Fibroblast of lung (primary cell): ENCODE data around the gene MGAT1. TPM values are rescaled to one million over a fixed set of nuclear protein-coding genes. Genes with fewer than 3 reads are reported as not detected.

ENCODE experiments used
- DNase-seq, 2 donors: peaks; one replicate each; pipeline versions ENCODE4 v3.0.0 to v3.0.0-alpha.2; 2010; ENCODE audit warnings: low read depth in 2 of 2
- H2AFZ ChIP-seq: 2 replicates; pipeline ENCODE4 v1.5.1; 2012; ENCODE audit warnings: low read length, control low read depth, inconsistent platforms
- H3K27ac ChIP-seq: 2 replicates; pipeline ENCODE4 v1.5.1; 2011; ENCODE audit warnings: low read length, control low read depth; ENCODE audit not compliant: insufficient read depth
- H3K27me3 ChIP-seq: 2 replicates; pipeline ENCODE4 v1.5.1; 2011; ENCODE audit warnings: mild to moderate bottlenecking, low read length; ENCODE audit not compliant: control insufficient read depth, insufficient read depth
- H3K36me3 ChIP-seq: 2 replicates; pipeline ENCODE4 v1.5.1; 2011; ENCODE audit warnings: low read length; ENCODE audit not compliant: control insufficient read depth, insufficient read depth
- H3K4me1 ChIP-seq: 2 replicates; pipeline ENCODE4 v1.5.1; 2011; ENCODE audit warnings: low read length; ENCODE audit not compliant: control insufficient read depth, insufficient read depth; ENCODE audit errors: extremely low read depth
- H3K4me2 ChIP-seq: 2 replicates; pipeline ENCODE4 v1.5.1; 2011; ENCODE audit warnings: low read length, control low read depth; ENCODE audit not compliant: insufficient read depth; ENCODE audit errors: extremely low read depth
- H3K4me3 ChIP-seq, 4 experiments: fragments of 200-600 bp in 1 of 4; sonication (generic) in 1 of 4; replicated peaks in 1 of 4; 2 replicates each; pipeline ENCODE4 v1.5.1; 2011 to 2016; ENCODE audit warnings: low read length in 4 of 4, low read depth in 3 of 4, mild to moderate bottlenecking in 3 of 4, control low read depth in 2 of 4, inconsistent platforms in 1 of 4, mixed read lengths in 1 of 4; ENCODE audit not compliant: insufficient read depth in 1 of 4; ENCODE audit errors: control extremely low read depth in 1 of 4
- H3K79me2 ChIP-seq: 2 replicates; pipeline ENCODE4 v1.5.1; 2012; ENCODE audit warnings: mild to moderate bottlenecking, low read length, inconsistent platforms; ENCODE audit not compliant: control insufficient read depth, insufficient read depth
- H3K9ac ChIP-seq: 2 replicates; pipeline ENCODE4 v1.5.1; 2011; ENCODE audit warnings: mild to moderate bottlenecking, low read length, control low read depth; ENCODE audit not compliant: insufficient read depth
- H3K9me3 ChIP-seq: 2 replicates; pipeline ENCODE4 v1.5.1; 2012; ENCODE audit warnings: low read depth, low read length; ENCODE audit not compliant: control insufficient read depth, insufficient read depth
- H4K20me1 ChIP-seq: 2 replicates; pipeline ENCODE4 v1.5.1; 2011; ENCODE audit warnings: low read length; ENCODE audit not compliant: control insufficient read depth, insufficient read depth; ENCODE audit errors: extremely low read depth
- EZH2 ChIP-seq: IDR thresholded peaks from 2 replicates; pipeline ENCODE4 v1.5.1; 2012; ENCODE audit warnings: low read length, control low read depth, mild to moderate bottlenecking; ENCODE audit errors: missing control alignments
- polyA plus RNA-seq, 2 donors: library from polyadenylated mRNA; depleted of rRNA in 1 of 2; stranded (reverse) in 1 of 2; unstranded in 1 of 2; fragments of >200 nt; gene quantifications; 2 replicates each; pipeline ENCODE4 v1.2.1, GENCODE V29; 2011 to 2012; ENCODE audit warnings: missing spikeins in 1 of 2
- total RNA-seq: library from RNA; depleted of rRNA; stranded (reverse); fragments of >200 nt; gene quantifications from 2 replicates; pipeline ENCODE4 v1.2.1, GENCODE V29; 2014
- TF ChIP-seq, protein P1 (sequence below), 2 donors: IDR thresholded peaks in 1 of 2; conservative IDR thresholded peaks in 1 of 2; 1 replicate in 1 of 2; 2 replicates in 1 of 2; pipeline ENCODE4 v1.5.1; 2011 to 2012; ENCODE audit warnings: low read length in 2 of 2, control low read depth in 1 of 2, inconsistent platforms in 1 of 2, low read depth in 1 of 2, mild to moderate bottlenecking in 1 of 2

MGAT1 gene
- total and polyA plus RNA-seq, 2 donors (not counting 1 experiment from before 2014, with no cell fraction given): 72.5 to 90.4 TPM

GRCh38 chr5:180797256-180798192, 5.1 kb downstream of the MGAT1 start:
- Histone ChIP-seq H2AFZ (no peak overlapping the region), H3K9me3 (no peaks in the 10 kb centered on the region), H3K4me1 (peaks cover 33% of the 10 kb centered on the region), H3K9ac (no peak overlapping the region), H3K27ac (no peak overlapping the region), H3K79me2 (peaks cover 92% of the 10 kb centered on the region), H3K36me3 (peaks cover 12% of the 10 kb centered on the region), H4K20me1 (peaks cover 10% of the 10 kb centered on the region), H3K4me3 (no peak overlapping the region), H3K27me3 (no peaks in the 10 kb centered on the region), H3K4me2 (no peak overlapping the region)
- TF ChIP-seq, protein P1, sequence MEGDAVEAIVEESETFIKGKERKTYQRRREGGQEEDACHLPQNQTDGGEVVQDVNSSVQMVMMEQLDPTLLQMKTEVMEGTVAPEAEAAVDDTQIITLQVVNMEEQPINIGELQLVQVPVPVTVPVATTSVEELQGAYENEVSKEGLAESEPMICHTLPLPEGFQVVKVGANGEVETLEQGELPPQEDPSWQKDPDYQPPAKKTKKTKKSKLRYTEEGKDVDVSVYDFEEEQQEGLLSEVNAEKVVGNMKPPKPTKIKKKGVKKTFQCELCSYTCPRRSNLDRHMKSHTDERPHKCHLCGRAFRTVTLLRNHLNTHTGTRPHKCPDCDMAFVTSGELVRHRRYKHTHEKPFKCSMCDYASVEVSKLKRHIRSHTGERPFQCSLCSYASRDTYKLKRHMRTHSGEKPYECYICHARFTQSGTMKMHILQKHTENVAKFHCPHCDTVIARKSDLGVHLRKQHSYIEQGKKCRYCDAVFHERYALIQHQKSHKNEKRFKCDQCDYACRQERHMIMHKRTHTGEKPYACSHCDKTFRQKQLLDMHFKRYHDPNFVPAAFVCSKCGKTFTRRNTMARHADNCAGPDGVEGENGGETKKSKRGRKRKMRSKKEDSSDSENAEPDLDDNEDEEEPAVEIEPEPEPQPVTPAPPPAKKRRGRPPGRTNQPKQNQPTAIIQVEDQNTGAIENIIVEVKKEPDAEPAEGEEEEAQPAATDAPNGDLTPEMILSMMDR (conservative IDR thresholded peaks at IDR 0.05 in 1 of 2, IDR thresholded peaks at IDR 0.05 in 1 of 2; ENCODE audit: low read depth in 1 of 2, low read length in 2 of 2): no peak
- TF ChIP-seq EZH2: no peak
- DNase-seq: no peak

- Histone ChIP-seq H3K4me1 (peaks cover 27% of the 10 kb centered on the region), H3K27me3 (no peaks in the 10 kb centered on the region), H2AFZ (no peak overlapping the region), H3K4me3 (no peak overlapping the region), H3K4me2 (no peak overlapping the region), H3K9me3 (no peaks in the 10 kb centered on the region), H3K27ac (no peak overlapping the region), H3K36me3 (peaks cover 25% of the 10 kb centered on the region), H3K9ac (no peak overlapping the region), H4K20me1 (peaks cover 6% of the 10 kb centered on the region), H3K79me2 (peaks cover 95% of the 10 kb centered on the region)
- TF ChIP-seq EZH2: no peak
- TF ChIP-seq, protein P1 (conservative IDR thresholded peaks at IDR 0.05 in 1 of 2, IDR thresholded peaks at IDR 0.05 in 1 of 2; ENCODE audit: low read depth in 1 of 2, low read length in 2 of 2): no peak
- DNase-seq: no peak
Measured at GRCh38 chr5:180795771-180796313, 6.8 kb downstream of the MGAT1 start.

DNA sequence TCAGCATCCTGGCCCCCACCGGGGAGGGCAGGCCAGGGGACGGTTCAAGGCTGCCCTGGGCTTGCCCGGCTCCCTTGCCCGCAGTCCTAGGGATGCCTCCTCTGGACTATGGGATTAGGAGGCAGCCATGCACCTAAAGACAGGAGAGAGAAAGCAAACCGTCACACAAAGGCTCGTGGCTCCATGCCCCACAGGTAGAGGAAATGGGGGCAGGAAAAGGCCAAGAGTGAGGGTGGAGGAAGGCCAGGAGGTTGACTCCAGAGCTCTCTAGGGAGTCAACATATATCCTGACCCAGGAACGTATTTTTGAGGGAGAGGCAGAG, 9.7 kb downstream of the MGAT1 start:
- H4K20me1 ChIP-seq: peaks cover 4% of the 10 kb centered on the region
- H3K9me3 ChIP-seq: no peaks in the 10 kb centered on the region
- no peak for TF ChIP-seq EZH2
- TF ChIP-seq, protein P1 (conservative IDR thresholded peaks at IDR 0.05 in 1 of 2, IDR thresholded peaks at IDR 0.05 in 1 of 2; ENCODE audit: low read depth in 1 of 2, low read length in 2 of 2): no peak
- H3K4me2 ChIP-seq: no peak overlapping the region
- peaks cover 4% of the 10 kb centered on the region for H3K4me1 ChIP-seq
- H3K36me3 ChIP-seq: peaks cover 25% of the 10 kb centered on the region
- peaks cover 71% of the 10 kb centered on the region for H3K79me2 ChIP-seq
- no peak for DNase-seq
- H3K4me3 ChIP-seq: no peak overlapping the region
- no peak overlapping the region for H3K9ac ChIP-seq
- H2AFZ ChIP-seq: no peak overlapping the region
- H3K27ac ChIP-seq: no peak overlapping the region
- no peaks in the 10 kb centered on the region for H3K27me3 ChIP-seq
